Hepatocyte (in vitro differentiated cells): ENCODE results near the gene RHBDL2. TPM values are rescaled to one million over a fixed set of nuclear protein-coding genes. Genes with fewer than 3 reads are reported as not detected.
"Not testable (repeated sequence)": the region's sequence is repeated elsewhere in the genome, so short reads cannot be mapped to it uniquely, and the experiment has no call there.

Experiments
- DNase-seq: peaks from one replicate; pipeline ENCODE4 v3.0.0-alpha.2; 2016; ENCODE audit warnings: low spot score
- H2AFZ ChIP-seq: fragments of 200-600 bp; sonication (generic); 2 replicates; pipeline ENCODE4 v1.6.0; 2016; ENCODE audit warnings: antibody characterized with exemption, mild to moderate bottlenecking
- H3K27ac ChIP-seq: fragments of 200-600 bp; sonication (generic); 2 replicates; pipeline ENCODE4 v1.5.1; 2016; ENCODE audit warnings: mild to moderate bottlenecking
- H3K27me3 ChIP-seq: fragments of 200-600 bp; sonication (generic); 2 replicates; pipeline ENCODE4 v1.6.1; 2016
- H3K36me3 ChIP-seq: fragments of 200-600 bp; sonication (generic); replicated peaks from 2 replicates; pipeline ENCODE4 v1.5.1; 2016; ENCODE audit warnings: low read depth; ENCODE audit not compliant: insufficient read depth
- H3K4me1 ChIP-seq: fragments of 200-600 bp; sonication (generic); 2 replicates; pipeline ENCODE4 v1.5.1; 2016; ENCODE audit warnings: mild to moderate bottlenecking, moderate library complexity; ENCODE audit not compliant: insufficient read depth
- H3K4me2 ChIP-seq: fragments of 200-600 bp; sonication (generic); 2 replicates; pipeline ENCODE4 v1.6.0; 2016
- H3K4me3 ChIP-seq: fragments of 200-600 bp; sonication (generic); 2 replicates; pipeline ENCODE4 v1.5.1; 2016; ENCODE audit warnings: mild to moderate bottlenecking
- H3K79me2 ChIP-seq: fragments of 200-600 bp; sonication (generic); 2 replicates; pipeline ENCODE4 v1.6.0; 2017; ENCODE audit warnings: mild to moderate bottlenecking
- H3K9me2 ChIP-seq: fragments of 200-600 bp; sonication (generic); replicated peaks from 2 replicates; pipeline ENCODE4 v1.6.0; 2017; ENCODE audit warnings: mild to moderate bottlenecking; ENCODE audit not compliant: insufficient read depth
- H3K9me3 ChIP-seq: fragments of 200-600 bp; sonication (generic); 2 replicates; pipeline ENCODE4 v1.5.1; 2016; ENCODE audit warnings: low read depth, mild to moderate bottlenecking
- H4K20me1 ChIP-seq: fragments of 200-600 bp; sonication (generic); 2 replicates; pipeline ENCODE4 v1.6.0; 2016; ENCODE audit warnings: mild to moderate bottlenecking; ENCODE audit not compliant: insufficient read depth, poor library complexity, severe bottlenecking
- CTCF ChIP-seq: fragments of 200-600 bp; sonication (generic); IDR thresholded peaks from 2 replicates; pipeline ENCODE4 v1.5.1; 2016; ENCODE audit warnings: antibody characterized with exemption, mild to moderate bottlenecking; ENCODE audit not compliant: poor library complexity
- EZH2 ChIP-seq: fragments of 200-600 bp; sonication (generic); IDR thresholded peaks from 2 replicates; pipeline ENCODE4 v1.6.1; 2016; ENCODE audit warnings: antibody characterized with exemption, mild to moderate bottlenecking, borderline replicate concordance
- EZH2phosphoT487 ChIP-seq: fragments of 200-600 bp; sonication (generic); IDR thresholded peaks from one replicate; pipeline ENCODE4 v1.6.1; 2018; ENCODE audit warnings: antibody characterized with exemption, mild to moderate bottlenecking, low read depth, moderate library complexity; ENCODE audit not compliant: unreplicated experiment, severe bottlenecking
- WGBS: methylation state at CpG from one replicate; pipeline ENCODE4 v1.1.6; 2016; ENCODE audit warnings: low lambda C conversion rate; ENCODE audit errors: missing lambda C conversion rate; 5-methylcytosine and 5-hydroxymethylcytosine counted together
- polyA plus RNA-seq: library from polyadenylated mRNA; unstranded; fragments of >200 nt; fragmentation: Nextera tagmentation; extraction: Ambion mirVana; gene quantifications from 2 replicates; pipeline ENCODE4 v1.2.1, GENCODE V29; 2016
- small RNA-seq: library from RNA; depleted of rRNA; stranded (forward); fragments of <200 nt; gene quantifications from one replicate; pipeline ENCODE3, GENCODE V24; 2014
- total RNA-seq: library from RNA; depleted of rRNA; stranded (reverse); fragments of >200 nt; gene quantifications from 2 replicates; pipeline ENCODE4 v1.2.3, GENCODE V29; 2014

RHBDL2 gene
- total and polyA plus RNA-seq, 2 experiments from 2014 or later: 0.57 to 0.77 TPM

GRCh38 chr1:38839363-38839762, 102.3 kb downstream of the RHBDL2 start:
- Histone ChIP-seq H3K9me2 (no peaks in the 10 kb centered on the region), H3K4me1 (no peaks in the 10 kb centered on the region), H3K4me2 (no peak overlapping the region), H3K27me3 (no peaks in the 10 kb centered on the region), H3K36me3 (no peaks in the 10 kb centered on the region), H3K79me2 (peaks cover 8% of the 10 kb centered on the region), H3K9me3 (no peaks in the 10 kb centered on the region), H3K27ac (no peak overlapping the region), H3K4me3 (no peak overlapping the region), H4K20me1 (peaks cover 19% of the 10 kb centered on the region), H2AFZ (no peak overlapping the region)
- 92% methylated on average over 9 of the region's 9 CpGs for WGBS
- no peak for TF ChIP-seq EZH2
- no peak for TF ChIP-seq EZH2phosphoT487
- no peak for TF ChIP-seq CTCF
- DNase-seq: no peak

DNA sequence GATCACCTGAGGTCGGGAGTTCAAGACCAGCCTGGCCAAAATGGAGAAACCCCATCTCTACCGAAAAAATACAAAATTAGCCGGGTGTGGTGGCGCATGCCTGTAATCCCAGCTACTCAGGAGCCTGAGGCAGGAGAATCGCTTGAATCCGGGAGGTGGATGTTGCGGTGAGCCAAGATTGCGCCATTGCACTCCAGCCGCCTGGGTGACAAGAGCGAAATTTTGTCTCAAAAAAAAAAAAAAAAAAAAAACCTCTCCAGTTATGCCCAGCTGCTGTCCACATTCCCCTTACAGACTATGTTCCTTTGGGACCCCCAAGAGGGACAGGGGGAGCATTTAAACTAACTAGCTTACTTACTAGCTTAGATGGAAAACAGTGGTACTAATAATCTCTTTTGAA, 105.3 kb downstream of the RHBDL2 start:
- not testable (repeated sequence) for H3K9me2 ChIP-seq, H3K27me3 ChIP-seq, H3K4me2 ChIP-seq, H3K4me3 ChIP-seq, H3K36me3 ChIP-seq, H2AFZ ChIP-seq, H3K27ac ChIP-seq, H3K9me3 ChIP-seq, H3K4me1 ChIP-seq, DNase-seq, H3K79me2 ChIP-seq, H4K20me1 ChIP-seq
- 93% methylated on average over 10 of the region's 10 CpGs for WGBS

Small RNA genes within 50 kb of the gene (small RNA-seq; reads per million reads assigned to genes)
- gene GJA9-MYCBP (not detected), gene RF00019 (not detected), gene RNU6-605P (not detected)

Other genes with a start within 250 kb of the RHBDL2 start
- 28.0 and 36.6 TPM in 2 replicates for gene RRAGC, start 82.1 kb downstream of the RHBDL2 start, total RNA-seq
- 21.7 and 26.3 TPM in 2 replicates for gene RRAGC, start 82.1 kb downstream of the RHBDL2 start, polyA plus RNA-seq
- 14.7 and 20.5 TPM in 2 replicates for gene MYCBP, start 68.5 kb downstream of the RHBDL2 start, total RNA-seq
- gene MYCBP, start 68.5 kb downstream of the RHBDL2 start, polyA plus RNA-seq: 33.9 and 38.4 TPM in 2 replicates
- gene GJA9, start 60.2 kb downstream of the RHBDL2 start, total RNA-seq: not detected in 2 replicates
- 0.34 TPM in 1 of 2 replicates, not detected in the other for gene GJA9, start 60.2 kb downstream of the RHBDL2 start, polyA plus RNA-seq
- gene AKIRIN1, start 49.4 kb upstream of the RHBDL2 start, total RNA-seq: 75.1 and 81.9 TPM in 2 replicates
- gene AKIRIN1, start 49.4 kb upstream of the RHBDL2 start, polyA plus RNA-seq: 70.7 and 77.3 TPM in 2 replicates
- gene NDUFS5, start 84.5 kb upstream of the RHBDL2 start, total RNA-seq: 449 and 465 TPM in 2 replicates
- 535 and 547 TPM in 2 replicates for gene NDUFS5, start 84.5 kb upstream of the RHBDL2 start, polyA plus RNA-seq